ENCODE measurements around the gene MATK. TPM values are rescaled to one million over a fixed set of nuclear protein-coding genes. Genes with fewer than 3 reads are reported as not detected.
"Not testable (repeated sequence)": the region's sequence is repeated elsewhere in the genome, so short reads cannot be mapped to it uniquely, and the experiment has no call there.

The MATK gene
- polyA plus RNA-seq, 4 donors = 3.6 to 29.5 (median 6.5) TPM

DNA sequence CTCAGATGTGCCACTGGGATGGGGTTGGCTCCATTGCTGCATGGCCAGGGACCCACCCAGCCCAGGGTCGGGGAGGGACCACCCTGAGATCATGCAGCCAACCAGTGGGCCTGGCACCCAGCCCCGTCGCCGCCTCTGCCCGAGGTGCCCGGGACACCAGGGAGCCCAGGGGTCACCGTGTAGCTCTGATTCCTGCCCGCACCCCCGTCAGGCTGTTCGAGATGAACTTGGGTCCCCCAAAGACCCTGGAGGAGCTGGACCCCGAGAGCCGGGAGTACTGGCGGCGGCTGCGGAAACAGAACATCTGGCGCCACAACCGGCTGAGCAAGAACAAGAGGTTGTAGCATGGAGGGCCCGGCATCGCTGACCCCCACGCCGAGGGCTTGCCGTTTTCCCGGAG, 19.1 kb downstream of the MATK start:
- no peak for FAIRE-seq
- H3K4me3 ChIP-seq (ENCODE audit: low read depth in 1 of 3, low read length in 3 of 3) = no peak overlapping the region
- no peak for DNase-seq
- no peak overlapping the region for H3K27ac ChIP-seq (ENCODE audit: low read depth in 1 of 3, low read length in 2 of 3)
- peaks cover 5 to 41% (median 8%) of the 10 kb centered on the region in 3 donors for H3K36me3 ChIP-seq (ENCODE audit: control insufficient read depth in 3 of 3, insufficient read depth in 2 of 3, low read depth in 1 of 3, low read length in 3 of 3)
- peaks cover 0 to 18% (median 0%) of the 10 kb centered on the region in 3 donors for H3K4me1 ChIP-seq (ENCODE audit: control insufficient read depth in 3 of 3, insufficient read depth in 2 of 3, low read depth in 1 of 3, low read length in 2 of 3)
- 92 to 95% (median 94%) methylated on average over 22 to 23 of the region's 23 CpGs for WGBS, 3 donors
- H3K27me3 ChIP-seq (ENCODE audit: control insufficient read depth in 3 of 3, insufficient read depth in 3 of 3, low read length in 3 of 3) = no peaks in the 10 kb centered on the region
- H3K9me3 ChIP-seq (ENCODE audit: control insufficient read depth in 2 of 2, insufficient read depth in 1 of 2, low read depth in 1 of 2, low read length in 1 of 2) = no peaks in the 10 kb centered on the region

DNA sequence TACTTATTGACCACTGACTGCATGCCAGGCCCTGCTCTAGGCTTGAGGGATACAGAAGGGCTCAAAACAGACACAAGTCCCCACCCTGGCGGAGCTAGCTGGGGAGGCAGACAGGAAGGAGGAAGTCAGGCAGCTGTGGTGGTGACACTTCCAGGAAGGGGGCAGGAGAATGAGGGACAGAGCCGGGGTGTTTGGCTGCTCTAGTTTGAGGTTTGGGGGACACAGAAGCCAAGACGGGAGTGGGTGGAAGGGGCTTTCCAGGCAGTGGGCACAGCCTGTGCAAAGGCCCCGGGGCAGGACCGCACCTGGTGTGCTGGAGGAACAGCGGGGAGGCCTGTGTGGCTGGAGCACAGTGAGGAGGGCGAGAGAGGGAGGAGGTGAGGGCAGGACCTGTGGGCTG, 19.7 kb downstream of the MATK start:
- no peaks in the 10 kb centered on the region for H3K27me3 ChIP-seq (ENCODE audit: control insufficient read depth in 3 of 3, insufficient read depth in 3 of 3, low read length in 3 of 3)
- H3K4me1 ChIP-seq (ENCODE audit: control insufficient read depth in 3 of 3, insufficient read depth in 2 of 3, low read depth in 1 of 3, low read length in 2 of 3) = peaks cover 0 to 23% (median 0%) of the 10 kb centered on the region in 3 donors
- DNase-seq (no peak), FAIRE-seq (no peak)
- no peak overlapping the region for H3K27ac ChIP-seq (ENCODE audit: low read depth in 1 of 3, low read length in 2 of 3)
- H3K4me3 ChIP-seq (ENCODE audit: low read depth in 1 of 3, low read length in 3 of 3) = no peak overlapping the region
- peaks cover 5 to 41% (median 8%) of the 10 kb centered on the region in 3 donors for H3K36me3 ChIP-seq (ENCODE audit: control insufficient read depth in 3 of 3, insufficient read depth in 2 of 3, low read depth in 1 of 3, low read length in 3 of 3)
- H3K9me3 ChIP-seq (ENCODE audit: control insufficient read depth in 2 of 2, insufficient read depth in 1 of 2, low read depth in 1 of 2, low read length in 1 of 2) = no peaks in the 10 kb centered on the region
- 71 to 89% (median 72%) methylated on average over 7 of the region's 7 CpGs for WGBS, 3 donors

DNA sequence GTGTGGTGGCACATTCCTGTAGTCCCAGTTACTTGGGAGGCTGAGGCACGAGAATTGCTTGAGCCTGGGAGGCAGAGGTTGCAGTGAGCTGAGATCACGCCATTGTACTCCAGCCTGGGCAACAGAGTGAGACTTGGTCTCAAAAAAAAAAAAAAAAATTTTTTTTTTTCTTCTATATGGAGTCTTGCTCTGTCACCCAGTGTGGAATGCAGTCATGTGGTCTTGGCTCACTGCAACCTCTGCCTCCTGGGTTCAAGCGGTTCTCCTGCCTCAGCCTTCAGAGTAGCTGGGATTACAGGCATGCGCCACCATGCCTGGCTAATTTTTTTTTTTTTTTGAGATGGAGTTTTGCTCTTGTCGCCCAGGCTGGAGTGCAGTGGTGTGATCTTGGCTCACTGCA, 20.4 kb downstream of the MATK start:
- FAIRE-seq = not testable (repeated sequence)
- 94 to 96% (median 95%) methylated on average over 4 to 5 of the region's 5 CpGs for WGBS, 3 donors

DNA sequence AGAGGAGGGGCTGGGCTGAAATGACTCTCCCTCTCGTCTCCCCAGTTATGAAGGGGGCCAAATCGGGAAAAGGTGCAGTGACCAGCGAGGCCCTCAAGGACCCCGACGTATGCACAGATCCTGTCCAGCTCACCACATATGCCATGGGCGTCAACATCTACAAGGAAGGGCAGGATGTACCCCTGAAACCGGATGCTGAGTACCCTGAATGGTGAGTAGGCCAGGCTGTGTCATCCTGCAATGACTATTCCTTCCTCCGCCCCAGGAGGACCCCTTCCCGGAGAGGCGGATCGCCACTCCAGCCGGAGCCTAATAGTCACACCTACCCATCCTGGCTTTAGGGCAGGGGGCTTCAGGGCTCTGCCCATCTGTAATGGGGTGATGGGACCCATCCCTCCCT, 21.1 kb downstream of the MATK start:
- no peak for DNase-seq
- H3K27me3 ChIP-seq (ENCODE audit: control insufficient read depth in 3 of 3, insufficient read depth in 3 of 3, low read length in 3 of 3) = no peaks in the 10 kb centered on the region
- H3K4me3 ChIP-seq (ENCODE audit: low read depth in 1 of 3, low read length in 3 of 3) = no peak overlapping the region
- peaks cover 5 to 41% (median 8%) of the 10 kb centered on the region in 3 donors for H3K36me3 ChIP-seq (ENCODE audit: control insufficient read depth in 3 of 3, insufficient read depth in 2 of 3, low read depth in 1 of 3, low read length in 3 of 3)
- H3K9me3 ChIP-seq (ENCODE audit: control insufficient read depth in 2 of 2, insufficient read depth in 1 of 2, low read depth in 1 of 2, low read length in 1 of 2) = no peaks in the 10 kb centered on the region
- no peak overlapping the region for H3K27ac ChIP-seq (ENCODE audit: low read depth in 1 of 3, low read length in 2 of 3)
- no peak for FAIRE-seq
- H3K4me1 ChIP-seq (ENCODE audit: control insufficient read depth in 3 of 3, insufficient read depth in 2 of 3, low read depth in 1 of 3, low read length in 2 of 3) = peaks cover 0 to 25% (median 1%) of the 10 kb centered on the region in 3 donors
- WGBS, 3 donors = 91 to 96% (median 92%) methylated on average over 12 of the region's 12 CpGs

More for the DNA sequence above, 20.4 kb downstream of the MATK start:
- not testable (repeated sequence) for H3K27me3 ChIP-seq (ENCODE audit: control insufficient read depth in 3 of 3, insufficient read depth in 3 of 3, low read length in 3 of 3); H3K27ac ChIP-seq (ENCODE audit: low read depth in 1 of 3, low read length in 2 of 3); H3K4me3 ChIP-seq (ENCODE audit: low read depth in 1 of 3, low read length in 3 of 3); H3K9me3 ChIP-seq (ENCODE audit: control insufficient read depth in 2 of 2, insufficient read depth in 1 of 2, low read depth in 1 of 2, low read length in 1 of 2); DNase-seq
- H3K36me3 ChIP-seq (ENCODE audit: control insufficient read depth in 3 of 3, insufficient read depth in 2 of 3, low read depth in 1 of 3, low read length in 3 of 3) = peaks cover 5 to 41% (median 8%) of the 10 kb centered on the region in 3 donors
- H3K4me1 ChIP-seq (ENCODE audit: control insufficient read depth in 3 of 3, insufficient read depth in 2 of 3, low read depth in 1 of 3, low read length in 2 of 3) = peaks cover 0 to 24% (median 0%) of the 10 kb centered on the region in 3 donors

DNA sequence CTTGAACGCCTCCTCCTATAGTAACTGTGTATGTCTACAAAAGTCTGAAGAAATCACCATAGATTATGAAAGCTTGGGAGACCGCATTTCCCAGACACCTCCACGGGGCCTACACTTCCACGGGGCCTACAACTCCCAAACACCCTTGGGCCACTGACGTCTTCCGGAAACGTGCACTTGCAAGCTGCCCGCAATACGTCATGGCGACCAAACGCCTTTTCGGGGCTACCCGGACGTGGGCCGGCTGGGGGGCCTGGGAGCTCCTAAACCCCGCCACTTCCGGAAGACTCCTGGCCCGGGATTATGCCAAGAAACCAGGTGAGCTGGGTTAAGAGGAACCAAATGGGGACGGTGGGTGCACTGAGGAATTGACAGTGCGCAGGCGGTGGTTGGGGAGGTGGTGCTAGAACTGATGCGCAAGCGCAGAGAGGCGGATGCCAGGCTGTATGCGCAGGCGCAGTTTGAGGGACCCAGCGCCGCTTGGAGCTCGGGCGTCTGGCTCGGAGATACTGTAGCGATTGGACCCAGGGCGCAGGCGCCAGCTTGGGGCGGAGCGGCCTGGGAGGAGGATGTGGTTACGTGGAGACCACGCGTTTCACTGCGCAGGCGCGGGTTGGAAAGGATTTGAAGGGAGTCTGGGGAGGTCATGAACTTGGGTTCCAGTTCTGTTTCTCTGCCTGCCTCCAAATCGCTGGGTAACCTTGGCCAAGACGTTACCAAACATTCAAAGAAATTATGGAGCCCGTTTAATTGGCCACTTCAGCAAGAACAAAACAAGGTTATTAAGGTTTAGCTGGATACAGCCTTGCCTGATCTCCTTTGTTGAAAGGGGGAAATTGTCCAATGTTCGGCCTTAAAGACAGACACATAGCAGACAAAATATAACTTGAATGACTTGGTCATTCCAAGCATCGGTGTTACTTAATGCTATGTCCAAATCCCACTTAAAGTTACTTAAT, 23.4 kb downstream of the MATK start, which contains the start of gene MRPL54:
Gene MRPL54 (plus strand): TSS at position 182 of the 959 bp plus-strand sequence. CDS start 19 bp downstream, at position 201.
- Histone ChIP-seq H3K4me1 (ENCODE audit: control insufficient read depth in 3 of 3, insufficient read depth in 2 of 3, low read depth in 1 of 3, low read length in 2 of 3) (peaks cover 0 to 15% (median 5%) of the 10 kb centered on the region in 3 donors), H3K36me3 (ENCODE audit: control insufficient read depth in 3 of 3, insufficient read depth in 2 of 3, low read depth in 1 of 3, low read length in 3 of 3) (peaks cover 5 to 45% (median 8%) of the 10 kb centered on the region in 3 donors)
- 2 to 3% (median 2%) methylated on average over 45 to 47 of the region's 47 CpGs for WGBS, 3 donors

DNA sequence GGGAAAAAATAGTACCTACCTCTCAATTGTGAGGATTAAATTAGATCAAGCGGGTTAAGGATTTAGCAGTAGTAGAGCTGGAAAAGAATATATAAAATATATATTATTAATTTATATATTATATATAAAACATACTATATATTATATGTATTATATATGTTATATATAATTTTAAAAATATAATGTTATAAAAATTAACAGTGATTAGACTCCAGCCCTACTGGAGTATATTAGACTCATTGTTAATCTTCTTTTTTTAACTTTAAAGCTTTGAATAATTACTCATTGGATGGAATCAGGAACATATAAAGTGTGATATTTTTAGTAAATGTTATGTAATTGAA, 24.1 kb downstream of the MATK start:
- WGBS, 3 donors = 31 to 64% (median 48%) methylated on average over 1 of the region's 1 CpG
- DNase-seq (no peak), FAIRE-seq (no peak)
- H3K27ac ChIP-seq (ENCODE audit: low read depth in 1 of 3, low read length in 2 of 3) = peak overlapping the region in 2 of 3 donors; percentile 47 to 96
- no peaks in the 10 kb centered on the region for H3K27me3 ChIP-seq (ENCODE audit: control insufficient read depth in 3 of 3, insufficient read depth in 3 of 3, low read length in 3 of 3)
- peaks cover 2 to 42% (median 5%) of the 10 kb centered on the region in 3 donors for H3K36me3 ChIP-seq (ENCODE audit: control insufficient read depth in 3 of 3, insufficient read depth in 2 of 3, low read depth in 1 of 3, low read length in 3 of 3)
- H3K4me1 ChIP-seq (ENCODE audit: control insufficient read depth in 3 of 3, insufficient read depth in 2 of 3, low read depth in 1 of 3, low read length in 2 of 3) = peaks cover 0 to 12% (median 5%) of the 10 kb centered on the region in 3 donors
- no peak overlapping the region for H3K4me3 ChIP-seq (ENCODE audit: low read depth in 1 of 3, low read length in 3 of 3)
- no peaks in the 10 kb centered on the region for H3K9me3 ChIP-seq (ENCODE audit: control insufficient read depth in 2 of 2, insufficient read depth in 1 of 2, low read depth in 1 of 2, low read length in 1 of 2)

More for the DNA sequence above, 23.4 kb downstream of the MATK start, which contains the start of gene MRPL54:
- Histone ChIP-seq H3K27me3 (ENCODE audit: control insufficient read depth in 3 of 3, insufficient read depth in 3 of 3, low read length in 3 of 3) (no peaks in the 10 kb centered on the region), H3K4me3 (ENCODE audit: low read depth in 1 of 3, low read length in 3 of 3) (peak within 1 kb of the TSS; percentile 82 to 92 (median 92)), H3K9me3 (ENCODE audit: control insufficient read depth in 2 of 2, insufficient read depth in 1 of 2, low read depth in 1 of 2, low read length in 1 of 2) (no peaks in the 10 kb centered on the region), H3K27ac (ENCODE audit: low read depth in 1 of 3, low read length in 2 of 3) (peak within 1 kb of the TSS; percentile 91 to 100 (median 96))
- FAIRE-seq (no peak), DNase-seq (peak; percentile 100)

DNA sequence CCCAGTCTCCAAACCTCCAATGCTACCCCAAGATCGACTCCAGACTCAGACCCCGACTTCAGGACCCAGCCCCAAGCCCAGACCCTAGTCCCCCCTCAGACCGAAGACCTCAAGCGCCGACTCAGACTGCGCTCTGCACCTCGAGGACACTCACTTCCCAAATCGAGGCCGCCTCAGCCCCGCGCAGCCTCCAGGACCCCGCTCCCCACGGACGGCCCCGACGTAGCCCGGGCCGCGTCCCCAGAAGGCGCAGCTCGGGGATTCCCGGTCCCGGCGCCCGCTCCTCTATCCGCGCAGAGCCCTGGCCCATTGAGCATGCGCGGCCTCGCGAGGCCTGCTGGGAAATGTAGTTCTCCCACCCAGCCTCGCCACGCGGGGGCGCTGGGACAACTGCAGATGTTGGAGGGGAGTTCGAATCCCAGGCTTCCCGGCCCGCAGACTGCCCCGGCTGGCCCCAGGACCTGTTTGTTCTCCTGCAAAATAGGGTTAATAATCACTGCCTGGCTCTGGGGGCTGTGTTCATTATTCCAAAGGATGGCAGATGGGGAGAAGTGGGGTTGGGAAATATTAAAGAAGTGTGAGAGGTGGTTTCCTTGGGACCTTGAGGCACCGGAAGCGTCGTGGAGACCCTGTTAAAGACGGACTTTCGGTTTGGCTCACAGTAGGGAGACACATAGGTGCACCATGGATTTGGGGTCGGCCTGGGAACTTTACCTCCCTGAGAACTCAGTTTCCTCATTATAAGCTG, 24.6 kb downstream of the MATK start, which contains the start of gene APBA3:
Gene APBA3 (minus strand): TSS at position 311 of the 748 bp plus-strand sequence. CDS start 1,428 bp downstream, outside the sequence.
- Histone ChIP-seq H3K27ac (ENCODE audit: low read depth in 1 of 3, low read length in 2 of 3) (peak within 1 kb of the TSS; percentile 91 to 100 (median 96)), H3K4me3 (ENCODE audit: low read depth in 1 of 3, low read length in 3 of 3) (peak within 1 kb of the TSS; percentile 82 to 92 (median 92)), H3K27me3 (ENCODE audit: control insufficient read depth in 3 of 3, insufficient read depth in 3 of 3, low read length in 3 of 3) (no peaks in the 10 kb centered on the region), H3K4me1 (ENCODE audit: control insufficient read depth in 3 of 3, insufficient read depth in 2 of 3, low read depth in 1 of 3, low read length in 2 of 3) (peaks cover 0 to 12% (median 5%) of the 10 kb centered on the region in 3 donors), H3K36me3 (ENCODE audit: control insufficient read depth in 3 of 3, insufficient read depth in 2 of 3, low read depth in 1 of 3, low read length in 3 of 3) (peaks cover 0 to 38% (median 5%) of the 10 kb centered on the region in 3 donors), H3K9me3 (ENCODE audit: control insufficient read depth in 2 of 2, insufficient read depth in 1 of 2, low read depth in 1 of 2, low read length in 1 of 2) (no peaks in the 10 kb centered on the region)
- DNase-seq (peak; percentile 91 to 94), FAIRE-seq (no peak)
- WGBS, 3 donors = 1 to 5% (median 3%) methylated on average over 45 of the region's 45 CpGs

DNA sequence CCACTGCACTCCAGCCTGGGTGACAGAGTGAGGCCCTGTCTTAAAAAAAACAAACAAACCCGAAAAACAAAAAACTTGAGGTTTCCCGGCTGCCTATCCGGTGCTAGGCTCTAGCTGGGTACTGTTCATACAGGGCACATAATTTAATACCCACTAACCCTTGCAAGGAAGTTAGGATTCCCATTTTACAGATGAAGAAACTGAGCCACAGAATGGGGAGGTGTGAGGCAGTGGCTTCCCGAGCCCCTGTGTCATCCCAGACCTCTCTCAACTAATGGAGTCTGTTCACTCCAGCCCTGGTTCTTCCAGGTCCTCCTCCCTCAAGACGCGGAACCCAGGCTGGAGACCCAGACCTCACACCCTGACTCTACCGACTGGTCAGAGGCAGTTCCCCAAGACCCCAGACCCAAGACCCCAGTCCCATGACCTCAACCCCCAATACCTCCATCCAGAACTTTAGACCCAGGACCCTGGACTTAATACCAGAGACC, 25.3 kb downstream of the MATK start:
- DNase-seq (no peak), FAIRE-seq (no peak)
- Histone ChIP-seq H3K27me3 (ENCODE audit: control insufficient read depth in 3 of 3, insufficient read depth in 3 of 3, low read length in 3 of 3) (no peaks in the 10 kb centered on the region), H3K27ac (ENCODE audit: low read depth in 1 of 3, low read length in 2 of 3) (peak overlapping the region; percentile 24 to 91 (median 39)), H3K9me3 (ENCODE audit: control insufficient read depth in 2 of 2, insufficient read depth in 1 of 2, low read depth in 1 of 2, low read length in 1 of 2) (no peaks in the 10 kb centered on the region), H3K4me1 (ENCODE audit: control insufficient read depth in 3 of 3, insufficient read depth in 2 of 3, low read depth in 1 of 3, low read length in 2 of 3) (peaks cover 0 to 12% (median 5%) of the 10 kb centered on the region in 3 donors), H3K4me3 (ENCODE audit: low read depth in 1 of 3, low read length in 3 of 3) (peak overlapping the region; percentile 82 to 92 (median 92)), H3K36me3 (ENCODE audit: control insufficient read depth in 3 of 3, insufficient read depth in 2 of 3, low read depth in 1 of 3, low read length in 3 of 3) (peaks cover 0 to 34% (median 5%) of the 10 kb centered on the region in 3 donors)
- WGBS, 3 donors = 9 to 27% (median 20%) methylated on average over 7 of the region's 7 CpGs
